Right ventricle myocardium superior (tissue), 1 donor: ENCODE data around the gene CDK5RAP3. TPM values are rescaled to one million over a fixed set of nuclear protein-coding genes. Genes with fewer than 3 reads are reported as not detected.
"Not testable (repeated sequence)": the region's sequence is repeated elsewhere in the genome, so short reads cannot be mapped to it uniquely, and the experiment has no call there.

Experiments used
- ATAC-seq: fragments of 200-7000 bp; cut with Tn5 transposase; one replicate; pipeline ENCODE4 v1.9.1; 2020; ENCODE audit warnings: mild to moderate bottlenecking; ENCODE audit not compliant: poor library complexity
- DNase-seq: peaks from one replicate; pipeline ENCODE4 v3.0.0-alpha.2; 2020
- intact Hi-C: fragments of 100-400 bp; cut with DNase I; formaldehyde crosslinking; loops from one replicate; pipeline ENCODE4 v1.11.2; 2022
- total RNA-seq: library from RNA; stranded (reverse); fragmentation: NEBNext Ultra II Directional; extraction: Animal tissue kit (Norgen Biotek cat#: 25700); gene quantifications from one replicate; pipeline ENCODE4 v1.2.1, GENCODE V29; 2021
- donor health status: DM: no; HTN: yes; CAD: no; lungs with severe emphysema.

CDK5RAP3 gene
- total RNA-seq, 1 donor from 2014 or later, result 50.3 TPM

DNA sequence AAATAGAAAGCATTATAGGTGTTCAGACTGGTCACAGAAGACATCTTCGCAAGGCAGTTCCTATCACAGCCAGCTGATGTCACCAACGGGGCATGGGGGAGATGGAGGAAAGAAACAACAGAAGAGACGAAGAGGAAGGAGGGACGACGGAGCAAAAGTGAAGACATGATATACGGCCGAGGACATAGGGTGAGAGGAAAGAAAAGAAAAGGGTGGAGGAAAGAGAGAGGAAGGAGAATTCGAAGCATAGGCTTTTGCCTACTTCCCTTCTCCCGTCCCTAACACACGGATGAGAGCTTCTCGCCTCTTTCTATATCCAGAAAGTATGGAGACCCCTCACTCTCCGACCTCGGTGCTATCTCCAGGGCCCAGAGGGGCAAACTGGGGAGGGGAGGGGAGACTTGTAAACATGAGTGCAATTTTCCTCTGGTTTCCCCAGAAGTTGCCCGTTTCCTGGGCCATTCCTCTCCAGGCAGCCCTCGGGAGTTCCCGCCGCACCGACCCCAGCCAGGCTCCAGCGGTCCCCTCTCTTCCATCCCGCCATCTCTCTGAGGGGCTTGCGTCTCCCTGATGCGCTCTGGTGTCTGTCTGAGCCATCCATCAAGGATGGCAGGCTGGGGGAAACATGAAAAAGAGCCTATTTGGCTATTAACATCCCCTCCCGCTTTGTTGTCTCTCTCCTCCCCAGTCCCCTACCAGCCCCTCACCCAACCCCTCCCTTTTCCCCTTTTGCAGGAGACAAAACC, 40.7 kb downstream of the CDK5RAP3 start:
- ATAC-seq (peak; percentile 58), DNase-seq (no peak)
- intact Hi-C loops, result no loop called here

GRCh38 chr17:48012151-48012520, 41.2 kb downstream of the CDK5RAP3 start:
- DNase-seq, result peak; percentile 64
- peak; percentile 52 for ATAC-seq
- intact Hi-C loops, result no loop called here

GRCh38 chr17:48012654-48013053, 41.7 kb downstream of the CDK5RAP3 start:
- DNase-seq (no peak), ATAC-seq (no peak)
- intact Hi-C loops, result no loop called here

GRCh38 chr17:48013876-48014594, 43.1 kb downstream of the CDK5RAP3 start:
- intact Hi-C loops, result no loop called here

DNA sequence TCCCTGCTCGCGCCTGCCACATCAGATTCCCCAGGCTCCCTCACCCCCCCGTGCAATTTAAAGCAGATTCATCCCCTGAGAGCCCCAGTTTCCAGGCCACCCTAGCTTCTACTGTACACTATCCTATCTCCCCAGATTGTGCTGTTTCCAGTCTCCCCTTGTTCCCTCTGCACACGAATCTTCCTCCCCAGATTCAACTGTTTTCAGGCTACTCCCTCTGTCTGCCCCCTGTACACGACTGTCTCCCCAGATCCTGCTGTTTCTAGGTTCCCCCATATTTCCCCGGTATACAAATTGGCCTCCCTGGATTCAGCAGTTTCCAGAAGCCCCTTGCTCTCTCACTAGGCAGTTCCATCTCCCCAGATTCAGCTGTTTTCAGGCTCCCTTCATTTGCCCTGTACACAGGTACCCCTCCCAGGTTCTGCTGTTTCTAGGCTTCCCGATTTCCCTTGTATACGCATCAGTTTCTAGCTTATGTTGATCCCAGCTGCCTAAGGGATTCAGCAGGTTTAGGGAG, 43.7 kb downstream of the CDK5RAP3 start:
- intact Hi-C loops, result no loop called here
- no peak for ATAC-seq
- DNase-seq, result no peak

More at GRCh38 chr17:48013876-48014594, 43.1 kb downstream of the CDK5RAP3 start:
- no peak for DNase-seq
- ATAC-seq, result no peak

GRCh38 chr17:48016112-48016511, 45.2 kb downstream of the CDK5RAP3 start:
- intact Hi-C loops, result loop anchor here (2.0 kb wide), 1 partner anchor 37 kb away; no protein-coding TSS in a partner anchor
- DNase-seq (no peak), ATAC-seq (no peak)

- intact Hi-C loops, result loop anchor here (2.0 kb wide), 2 partner anchors 39 to 69 kb away; no protein-coding TSS in a partner anchor
- not testable (repeated sequence) for DNase-seq
Observed at GRCh38 chr17:48017817-48018158, 46.9 kb downstream of the CDK5RAP3 start.

DNA sequence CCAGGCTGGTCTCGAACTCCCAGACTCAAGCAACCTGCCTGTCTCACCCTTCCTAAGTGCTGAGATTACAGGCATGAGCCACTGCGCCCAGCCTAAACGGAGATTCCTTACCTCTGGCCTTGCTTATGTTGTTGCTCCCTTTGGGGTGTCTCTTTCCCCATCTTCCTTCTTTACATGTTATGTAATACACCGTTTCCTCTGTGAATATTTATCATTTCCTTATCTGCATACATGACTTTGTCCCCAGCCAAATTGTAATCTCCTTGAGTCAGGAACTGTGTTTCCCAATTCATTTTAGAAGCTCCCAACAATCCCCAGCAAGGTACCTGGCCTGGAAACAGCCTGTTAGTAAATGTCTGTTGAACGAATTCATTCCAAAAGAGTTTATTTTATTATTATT, 51.0 kb downstream of the CDK5RAP3 start:
- DNase-seq (no peak), ATAC-seq (no peak)
- intact Hi-C loops, result no loop called here

More at GRCh38 chr17:48017817-48018158, 46.9 kb downstream of the CDK5RAP3 start:
- ATAC-seq, result not testable (repeated sequence)

- ATAC-seq (no peak), DNase-seq (no peak)
- intact Hi-C loops, result no loop called here
Observed at GRCh38 chr17:48022901-48023300, 52.0 kb downstream of the CDK5RAP3 start.

DNA sequence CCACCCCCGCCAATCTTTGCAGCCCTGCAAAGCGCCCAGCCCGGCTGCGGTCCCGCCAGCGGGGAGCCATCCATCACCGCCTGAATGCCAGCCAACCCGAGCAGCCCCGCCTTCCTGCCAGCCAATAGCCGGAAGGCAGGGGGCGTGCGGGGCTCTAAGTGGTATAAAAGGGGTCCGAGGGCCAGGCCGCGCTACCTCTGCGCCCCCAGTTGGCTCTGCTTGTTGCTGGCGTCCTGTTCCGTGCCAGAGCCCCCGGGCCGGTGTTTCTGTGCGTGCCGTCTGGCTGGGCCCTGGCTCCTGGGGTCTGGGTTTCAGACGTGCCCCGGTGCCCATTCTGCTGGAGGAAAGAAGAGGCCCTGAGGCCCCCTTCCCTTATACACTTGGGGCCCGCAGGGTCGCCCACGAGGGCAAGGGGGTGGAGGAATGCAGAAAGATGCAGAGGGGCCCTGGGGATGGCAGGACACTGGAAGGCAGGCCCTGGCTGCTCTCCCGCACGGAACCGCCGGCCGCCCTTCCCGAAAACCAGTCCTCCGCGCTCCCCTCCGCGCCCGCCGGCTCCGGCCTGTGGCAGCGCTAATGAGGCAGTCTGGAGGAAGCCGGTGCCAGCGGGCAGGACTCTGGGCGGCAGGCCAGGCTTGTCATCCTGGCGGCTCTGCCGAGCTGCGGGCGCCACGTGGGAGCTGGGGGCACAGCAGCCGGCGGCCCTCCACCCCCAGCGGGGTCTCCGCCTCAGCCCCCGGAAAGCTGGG, 52.7 kb downstream of the CDK5RAP3 start:
- DNase-seq, result peak; percentile 92
- intact Hi-C loops, result loop anchor here (2.0 kb wide), 1 partner anchor 107 kb away; no protein-coding TSS in a partner anchor
- ATAC-seq, result peak; percentile 74

- peak; percentile 18 for ATAC-seq
- peak; percentile 76 for DNase-seq
- intact Hi-C loops, result loop anchor here (2.0 kb wide), 1 partner anchor 106 kb away; no protein-coding TSS in a partner anchor
Observed at GRCh38 chr17:48024149-48025039, 53.5 kb downstream of the CDK5RAP3 start.

GRCh38 chr17:48025040-48025903, 54.4 kb downstream of the CDK5RAP3 start:
- intact Hi-C loops, result loop anchor here (2.0 kb wide), 1 partner anchor 106 kb away; no protein-coding TSS in a partner anchor
- peak; percentile 99 for DNase-seq
- ATAC-seq, result peak; percentile 89

DNA sequence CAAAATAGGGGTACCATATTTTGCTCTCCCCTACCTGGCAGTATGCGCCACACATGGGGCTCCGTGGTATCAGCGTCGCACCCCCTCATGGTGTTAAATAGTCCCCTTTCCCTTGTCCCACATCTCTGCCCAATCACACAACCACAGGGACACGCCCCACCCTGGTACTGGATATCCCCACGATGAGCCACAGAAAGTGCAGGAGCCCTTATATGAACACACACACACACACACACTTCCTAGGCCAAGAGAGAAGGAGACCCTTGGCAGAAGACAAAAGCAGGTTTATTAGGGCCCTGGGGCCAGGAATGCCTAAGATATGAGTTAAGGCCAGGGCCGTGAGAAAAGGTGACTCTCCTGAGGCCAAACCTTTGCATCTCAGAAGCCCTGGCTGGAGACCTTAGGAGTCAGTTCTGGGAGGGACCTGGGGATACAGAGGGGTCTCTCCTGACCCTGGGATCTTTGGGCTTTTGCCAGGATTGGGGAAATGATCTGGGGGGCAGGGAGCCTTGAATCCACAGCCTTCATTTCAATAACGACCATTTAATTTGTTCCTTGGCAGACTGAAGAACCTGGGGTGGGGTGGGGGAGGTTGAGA, 55.1 kb downstream of the CDK5RAP3 start:
- intact Hi-C loops, result loop anchor here (2.0 kb wide), 2 partner anchors 49 to 105 kb away; no protein-coding TSS in a partner anchor
- ATAC-seq (no peak), DNase-seq (no peak)

DNA sequence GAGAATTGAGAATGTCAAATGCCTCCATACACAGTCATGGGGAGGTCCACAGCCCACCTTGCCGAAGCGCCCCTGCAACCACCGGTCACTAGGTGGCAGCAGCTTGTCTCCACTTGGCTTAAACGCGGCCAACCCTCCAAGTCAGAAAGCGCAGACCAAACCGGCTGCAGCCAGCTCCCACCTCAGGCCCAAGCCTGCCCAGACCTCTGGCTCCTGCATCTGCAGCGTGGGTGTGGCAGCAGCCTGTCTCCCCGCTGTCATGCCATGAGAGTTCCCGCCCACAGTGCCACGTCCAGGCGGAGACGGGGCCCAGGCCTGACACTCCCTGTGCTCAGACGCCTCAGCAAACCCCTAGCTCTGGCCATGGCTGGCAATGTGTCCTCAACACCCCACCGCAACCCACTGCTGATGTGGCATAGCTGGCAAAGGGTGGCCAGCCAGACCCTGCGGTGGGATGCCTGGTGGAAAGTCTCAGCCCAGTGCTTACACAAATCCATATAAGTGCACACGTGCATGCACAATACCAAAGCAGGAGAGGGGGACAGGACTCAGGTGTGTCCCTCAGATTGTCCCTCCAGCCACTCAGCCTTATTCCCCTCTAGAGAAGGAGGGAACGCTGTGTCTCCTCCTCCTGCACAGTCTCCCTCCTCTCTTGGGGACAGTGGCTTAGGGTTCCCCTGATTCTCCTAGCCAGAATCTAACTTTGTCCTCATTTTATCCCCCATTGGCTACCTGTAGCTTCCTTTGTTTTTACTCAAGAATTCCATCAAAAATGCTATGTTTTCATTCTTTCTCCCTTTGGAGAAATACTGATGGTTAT, 55.8 kb downstream of the CDK5RAP3 start:
- intact Hi-C loops, result loop anchor here (2.0 kb wide), 1 partner anchor 48 kb away; no protein-coding TSS in a partner anchor
- DNase-seq (peak; percentile 90), ATAC-seq (peak; percentile 45)

DNA sequence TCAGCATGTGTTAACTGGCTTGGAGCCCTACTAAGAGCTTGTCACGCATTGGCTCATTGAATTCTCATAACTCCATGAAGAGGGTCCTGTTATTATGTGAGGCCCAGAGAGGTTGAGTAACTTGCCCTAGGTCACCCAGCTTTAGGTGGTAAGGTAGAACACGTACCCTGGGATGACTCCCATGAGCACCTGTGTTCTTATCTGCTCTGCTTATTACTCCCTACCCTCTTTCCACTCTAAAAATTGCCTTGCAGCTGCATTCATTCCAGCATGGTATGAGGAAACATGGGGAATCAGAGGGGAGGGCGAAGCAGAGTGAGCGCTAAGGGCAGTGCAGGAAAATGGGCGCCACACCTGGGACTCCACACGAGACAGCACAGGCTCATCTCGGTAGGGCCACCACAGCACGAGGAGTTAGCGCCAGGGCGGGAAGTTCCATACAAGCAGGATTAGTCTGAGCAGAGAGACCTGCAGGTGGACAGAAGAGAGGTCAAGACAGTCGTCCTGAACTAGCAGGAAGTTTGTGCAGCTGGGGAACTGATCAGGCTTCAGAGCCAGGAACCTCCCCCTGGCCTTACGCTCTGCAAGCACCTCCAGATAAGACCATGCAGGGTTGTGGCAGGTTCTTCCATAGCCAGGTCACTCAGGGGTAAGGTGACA, 56.5 kb downstream of the CDK5RAP3 start:
- intact Hi-C loops, result loop anchor here (2.0 kb wide), 1 partner anchor 47 kb away; no protein-coding TSS in a partner anchor
- DNase-seq (no peak), ATAC-seq (no peak)
